Stimulated activated CD4-positive, alpha-beta T cell treated with anti-CD3 and anti-CD28 coated beads, Interleukin-1b, Interleukin-23, amount 100 ng/mL, for 48 hours (primary cell): Measurements from ENCODE around the gene CD40.
A peak's percentile ranks its signal among the peaks of the same experiment; 100 is the strongest.
"Not testable (repeated sequence)": the region's sequence is repeated elsewhere in the genome, so short reads cannot be mapped to it uniquely, and the experiment has no call there.

Experiments
- DNase-seq: peaks from one replicate; pipeline ENCODE4 v3.0.0-alpha.2; 2020

The CD40 gene

GRCh38 chr20:46099491-46100287 is 18.4 kb upstream of the CD40 start:
- no peak for DNase-seq

DNA sequence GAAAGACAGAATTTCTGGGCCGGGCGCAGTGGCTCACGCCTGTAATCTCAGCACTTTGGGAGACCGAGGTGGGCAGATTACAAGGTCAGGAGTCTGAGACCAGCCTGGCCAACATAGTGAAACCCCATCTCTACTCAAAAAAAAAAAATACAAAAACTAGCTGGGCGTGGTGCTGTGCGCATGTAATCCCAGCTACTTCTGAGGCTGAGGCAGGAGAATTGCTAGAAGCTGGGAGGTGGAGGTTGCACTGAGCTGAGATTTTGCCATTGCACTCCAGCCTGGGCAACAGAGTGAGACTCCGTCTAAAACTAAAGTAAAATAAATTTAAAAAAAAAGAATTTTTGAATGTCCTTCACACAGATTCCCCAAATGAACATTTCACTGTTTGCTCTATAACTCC is 17.7 kb upstream of the CD40 start:
- DNase-seq: not testable (repeated sequence)

DNA sequence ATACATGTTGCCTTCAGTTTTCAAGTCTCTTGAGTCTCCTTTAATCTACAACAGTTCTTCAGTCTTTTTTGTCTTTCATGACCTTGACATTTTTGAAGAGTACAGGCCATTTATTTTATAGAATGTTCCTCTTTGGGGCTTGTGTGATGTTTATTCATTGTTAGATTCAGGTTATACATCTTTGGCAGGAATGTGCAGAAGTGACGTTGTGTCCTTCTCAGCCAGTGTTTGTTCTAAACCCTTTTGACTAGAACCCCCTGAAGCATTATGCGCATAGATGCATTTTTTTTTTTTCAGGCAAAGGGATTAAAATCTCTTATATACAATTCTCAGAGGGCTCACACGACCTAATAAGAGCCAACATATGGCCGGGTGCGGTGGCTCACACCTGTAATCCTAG is 17.1 kb upstream of the CD40 start:
- no peak for DNase-seq

GRCh38 chr20:46101957-46102356 is 16.2 kb upstream of the CD40 start:
- DNase-seq: no peak

DNA sequence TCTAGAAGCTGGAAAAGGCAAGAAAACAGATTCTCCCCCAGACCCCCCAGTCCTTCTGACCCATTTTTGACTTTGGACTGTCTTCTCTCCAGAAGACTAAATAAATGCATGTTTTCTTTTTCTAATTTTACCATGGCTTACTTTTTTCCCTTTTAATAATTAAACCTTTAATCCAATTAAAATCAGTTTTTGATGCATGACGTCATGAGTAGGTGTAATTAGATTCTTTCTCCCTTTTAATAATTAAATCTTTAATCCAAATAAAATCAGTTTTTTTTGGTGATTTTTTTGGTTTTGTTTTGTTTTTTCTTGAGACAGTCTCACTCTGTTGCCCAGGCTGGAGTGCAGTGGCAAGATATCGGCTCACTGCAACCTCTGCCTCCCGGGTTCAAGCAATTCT is 15.2 kb upstream of the CD40 start:
- no peak for DNase-seq

- DNase-seq: no peak
Observed at GRCh38 chr20:46104262-46104661, 13.9 kb upstream of the CD40 start.

- no peak for DNase-seq
Observed at GRCh38 chr20:46107061-46107460, 11.1 kb upstream of the CD40 start.

DNA sequence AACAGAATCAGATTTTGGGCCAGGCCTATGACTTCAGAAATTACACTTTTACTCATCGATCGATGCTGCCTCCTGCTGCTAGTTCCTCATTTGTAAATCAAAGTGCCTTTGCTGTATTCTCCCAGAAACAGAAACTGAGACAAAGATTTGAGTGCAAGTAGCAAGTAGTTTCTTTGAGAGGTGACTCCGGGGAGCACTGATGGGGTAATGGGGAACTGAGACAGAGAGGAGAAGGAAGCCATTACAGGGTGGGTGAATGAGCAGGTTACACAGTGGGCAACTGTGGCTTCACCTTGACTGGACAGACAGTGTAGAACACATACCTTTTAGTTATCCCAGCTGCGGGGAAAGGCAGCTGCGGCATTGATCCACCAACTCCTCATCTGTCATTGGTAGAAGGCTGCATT is 9.7 kb upstream of the CD40 start:
- DNase-seq: no peak

- DNase-seq: no peak
Observed at GRCh38 chr20:46108976-46109375, 9.1 kb upstream of the CD40 start.

DNA sequence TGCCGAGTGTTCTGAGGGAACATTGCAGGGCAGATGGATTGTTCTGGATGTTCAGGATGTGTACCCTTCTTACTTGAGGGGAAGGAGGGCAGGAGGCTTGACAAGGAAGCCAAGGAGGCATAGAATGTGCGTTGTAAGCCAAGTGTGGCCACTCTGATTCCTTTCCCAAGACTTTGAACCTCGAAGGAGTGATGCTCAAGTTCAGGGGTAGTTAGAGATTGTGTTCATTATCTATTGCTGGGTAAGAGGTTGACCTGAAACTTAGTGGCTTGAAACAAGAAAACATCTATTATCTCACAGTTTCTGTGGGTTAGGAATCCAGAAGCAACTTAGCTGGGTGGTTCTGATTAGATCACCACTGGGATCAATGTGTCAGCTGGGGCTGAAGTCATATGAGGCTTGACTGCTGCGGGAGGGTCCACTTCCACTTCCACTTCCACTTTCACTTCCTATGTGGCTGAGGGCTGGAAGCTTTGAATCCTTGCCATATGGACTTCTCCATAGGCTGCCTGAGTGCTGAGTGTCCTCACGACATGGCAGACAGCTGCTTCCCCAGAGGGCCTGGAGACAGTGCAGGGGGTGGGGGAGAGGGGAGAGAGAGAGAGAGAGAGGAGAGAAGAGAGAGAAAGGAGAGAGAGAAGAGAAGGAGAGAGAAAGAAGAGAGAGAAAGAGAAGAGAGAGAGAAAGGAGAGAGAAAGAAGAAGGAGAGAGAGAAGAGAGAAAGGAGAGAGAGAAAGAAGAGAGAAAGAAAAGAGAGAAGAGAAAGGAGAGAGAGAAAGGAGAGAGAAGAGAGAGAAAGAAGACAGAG is 6.9 kb upstream of the CD40 start:
- DNase-seq: peak; percentile 35

DNA sequence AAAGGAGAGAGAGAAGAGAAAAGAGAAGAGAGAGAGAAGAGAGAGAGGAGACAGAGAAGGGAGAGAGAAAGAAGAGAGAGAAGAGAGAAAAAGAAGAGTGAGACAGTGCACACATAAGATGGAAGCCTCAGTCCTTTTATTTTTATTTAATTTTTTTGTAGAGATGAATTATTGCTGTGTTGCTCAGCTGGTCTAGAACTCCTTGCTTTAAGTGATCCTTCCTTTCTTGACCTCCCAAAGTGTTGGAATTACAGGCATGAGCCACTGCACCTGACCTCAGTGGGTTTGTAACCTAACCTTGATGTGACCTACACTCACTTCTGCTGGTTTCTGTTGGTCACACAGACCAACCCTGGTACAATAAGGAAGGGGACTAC is 6.3 kb upstream of the CD40 start:
- no peak for DNase-seq

DNA sequence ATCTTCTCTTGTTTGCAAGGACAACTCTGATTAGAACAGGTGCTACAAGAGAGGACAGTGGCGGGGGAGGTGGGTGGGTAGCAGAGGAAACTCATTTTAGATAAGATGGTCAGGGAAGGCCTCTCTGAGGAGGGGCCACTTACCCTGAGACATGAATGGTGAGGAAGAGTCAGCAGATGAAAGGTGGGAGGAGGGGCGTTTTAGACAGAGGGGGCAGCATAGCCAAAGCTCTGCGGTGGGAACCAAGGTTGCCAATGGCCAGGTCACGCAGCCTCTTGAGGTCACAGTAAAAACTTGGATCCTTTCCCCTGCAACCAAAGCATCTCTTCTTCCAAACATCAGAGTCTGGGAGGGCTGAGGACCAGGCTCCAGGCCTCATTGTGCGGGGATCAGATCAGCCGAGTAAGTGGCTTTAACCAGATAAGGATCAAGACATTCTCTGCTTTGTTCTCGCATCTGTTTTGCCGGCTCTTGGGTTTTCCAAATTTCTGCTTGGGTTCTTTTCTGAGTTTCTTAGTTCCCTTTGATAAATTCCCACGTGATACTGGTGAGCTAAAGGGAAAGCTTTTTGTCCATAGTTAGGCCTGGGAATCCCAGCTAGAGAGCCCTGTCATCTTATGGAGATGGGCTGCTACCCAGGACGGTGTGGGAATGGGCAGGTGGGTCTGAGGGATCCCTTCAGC is 5.5 kb upstream of the CD40 start:
- DNase-seq: no peak

DNA sequence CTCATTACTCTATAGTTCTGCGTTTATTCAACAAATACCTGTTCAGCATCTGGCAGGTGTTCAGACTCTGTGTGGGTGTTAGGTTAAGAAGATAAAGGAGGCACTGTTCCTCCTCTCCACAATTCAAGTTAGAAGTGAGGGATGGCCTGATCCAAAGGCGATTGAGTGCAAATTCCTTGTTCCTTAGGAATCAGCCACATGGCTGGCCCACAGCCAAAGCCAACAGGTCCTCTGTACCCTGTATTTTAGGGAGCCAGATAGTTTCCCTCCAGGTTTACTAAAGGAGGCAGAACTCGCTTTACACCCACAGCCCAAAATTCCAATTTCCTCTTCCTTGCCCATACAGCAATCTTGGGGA is 5.0 kb upstream of the CD40 start:
- no peak for DNase-seq

DNA sequence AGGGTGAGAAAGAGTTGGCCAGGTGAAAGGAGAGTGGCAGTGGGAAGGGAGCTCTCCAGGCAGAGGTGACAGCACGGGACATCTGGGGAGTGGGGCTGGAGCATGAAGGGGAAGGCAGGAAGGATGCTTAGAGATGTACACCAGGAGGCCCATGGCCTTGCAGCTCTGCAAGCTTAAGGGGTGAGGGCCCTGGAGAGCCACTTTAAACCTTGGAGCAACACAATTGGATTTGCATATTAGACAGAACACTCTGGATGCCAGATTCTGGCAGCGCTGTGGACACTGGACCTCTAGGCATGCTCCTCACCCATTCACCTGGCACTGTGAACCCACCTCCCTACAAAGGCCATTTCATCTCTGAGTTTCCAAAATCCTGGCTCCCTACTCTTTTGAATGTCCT is 3.7 kb upstream of the CD40 start:
- no peak for DNase-seq

GRCh38 chr20:46118481-46119020 is 437 bp downstream of the CD40 start:
- no peak for DNase-seq

- no peak for DNase-seq
Observed at GRCh38 chr20:46119028-46119546, 973 bp downstream of the CD40 start.

DNA sequence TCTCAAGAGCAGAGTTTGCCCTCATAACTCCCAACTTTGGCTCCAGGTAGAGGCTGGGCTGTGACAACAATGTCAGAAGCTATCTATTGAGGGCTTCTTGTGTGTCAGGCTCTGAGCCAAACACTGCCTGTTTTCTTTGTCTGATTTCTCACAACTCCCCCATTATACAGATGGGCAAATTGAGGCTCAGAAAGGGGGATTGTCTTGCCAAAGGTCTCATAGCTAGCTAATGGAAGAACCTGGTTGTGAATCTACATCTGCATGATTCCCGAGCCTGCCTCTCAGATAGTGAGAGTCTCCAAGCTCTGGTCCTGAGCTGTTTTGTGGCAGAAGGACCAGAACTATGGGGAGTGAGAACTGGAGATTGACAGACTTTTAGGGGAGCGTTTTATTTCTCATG is 1.4 kb downstream of the CD40 start:
- DNase-seq: no peak

DNA sequence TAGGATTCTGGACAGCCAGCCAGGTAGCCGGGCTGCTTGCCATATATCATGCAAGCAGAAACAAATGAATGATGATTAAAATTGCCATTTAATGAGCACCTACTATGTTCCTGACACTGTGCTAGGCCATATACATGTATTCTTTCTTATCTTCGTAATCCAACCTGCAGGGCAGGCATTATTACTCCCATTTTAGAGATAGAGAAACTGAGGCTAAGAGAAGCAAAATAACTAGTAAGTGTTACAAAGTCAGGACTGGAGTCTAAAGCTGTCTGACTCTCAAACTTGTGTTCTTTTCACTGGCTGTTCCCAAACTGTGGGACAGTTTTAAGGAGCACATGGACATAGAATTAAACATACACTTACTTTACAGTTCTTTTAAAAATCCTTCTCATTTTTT is 2.0 kb downstream of the CD40 start:
- no peak for DNase-seq

- DNase-seq: no peak
Observed at GRCh38 chr20:46121184-46121930, 3.2 kb downstream of the CD40 start.

- no peak for DNase-seq
Observed at GRCh38 chr20:46122071-46122470, 4.0 kb downstream of the CD40 start.

- DNase-seq: no peak
Observed at GRCh38 chr20:46122516-46123481, 4.7 kb downstream of the CD40 start.
